Fibroblast of mammary gland (primary cell): ENCODE data around the gene MESP1.
A peak's percentile ranks its signal among the peaks of the same experiment; 100 is the strongest.
"Not testable (repeated sequence)": the region's sequence is repeated elsewhere in the genome, so short reads cannot be mapped to it uniquely, and the experiment has no call there.

Experiments used
- DNase-seq: peaks from one replicate; pipeline ENCODE4 v3.0.0-alpha.2; 2010; ENCODE audit warnings: low read depth
- H3K4me3 ChIP-seq: 2 replicates; pipeline ENCODE4 v1.5.1; 2011; ENCODE audit warnings: low read depth, mild to moderate bottlenecking, low read length, moderate library complexity; ENCODE audit not compliant: control insufficient read depth
- CTCF ChIP-seq: conservative IDR thresholded peaks from 2 replicates; pipeline ENCODE4 v1.5.1; 2011; ENCODE audit warnings: low read depth, low read length, inconsistent platforms; ENCODE audit not compliant: control insufficient read depth, insufficient read depth

The MESP1 gene

GRCh38 chr15:89794627-89795241, 43.7 kb upstream of the MESP1 start:
- DNase-seq, result peak; percentile 62
- TF ChIP-seq CTCF, result no peak
- H3K4me3 ChIP-seq, result no peak overlapping the region

GRCh38 chr15:89792106-89792805, 41.2 kb upstream of the MESP1 start:
- no peak for DNase-seq
- TF ChIP-seq CTCF, result no peak
- H3K4me3 ChIP-seq, result no peak overlapping the region

- DNase-seq, result no peak
- H3K4me3 ChIP-seq, result no peak overlapping the region
- no peak for TF ChIP-seq CTCF
Measured at GRCh38 chr15:89790661-89791060, 39.6 kb upstream of the MESP1 start.

- no peak for TF ChIP-seq CTCF
- no peak for DNase-seq
- no peak overlapping the region for H3K4me3 ChIP-seq
Measured at GRCh38 chr15:89790206-89790605, 39.2 kb upstream of the MESP1 start.

GRCh38 chr15:89788585-89788984, 37.5 kb upstream of the MESP1 start:
- not testable (repeated sequence) for H3K4me3 ChIP-seq, DNase-seq

- no peak for DNase-seq
- no peak for TF ChIP-seq CTCF
- H3K4me3 ChIP-seq, result no peak overlapping the region
Measured at GRCh38 chr15:89787944-89788343, 36.9 kb upstream of the MESP1 start.

GRCh38 chr15:89785774-89786140, 34.7 kb upstream of the MESP1 start:
- no peak overlapping the region for H3K4me3 ChIP-seq
- no peak for DNase-seq
- TF ChIP-seq CTCF, result no peak
